Activated effector memory CD4-positive, alpha-beta T cell treated with Interleukin-2 at 50 U/mL for 16 hours (primary cell): ENCODE data around the gene ANKS6.

Experiments used
- DNase-seq: peaks from one replicate; pipeline ENCODE4 v3.0.0-alpha.2; 2020

Gene ANKS6

GRCh38 chr9:98790842-98791607, 5.3 kb downstream of the ANKS6 start:
- DNase-seq: peak; percentile 42

DNA sequence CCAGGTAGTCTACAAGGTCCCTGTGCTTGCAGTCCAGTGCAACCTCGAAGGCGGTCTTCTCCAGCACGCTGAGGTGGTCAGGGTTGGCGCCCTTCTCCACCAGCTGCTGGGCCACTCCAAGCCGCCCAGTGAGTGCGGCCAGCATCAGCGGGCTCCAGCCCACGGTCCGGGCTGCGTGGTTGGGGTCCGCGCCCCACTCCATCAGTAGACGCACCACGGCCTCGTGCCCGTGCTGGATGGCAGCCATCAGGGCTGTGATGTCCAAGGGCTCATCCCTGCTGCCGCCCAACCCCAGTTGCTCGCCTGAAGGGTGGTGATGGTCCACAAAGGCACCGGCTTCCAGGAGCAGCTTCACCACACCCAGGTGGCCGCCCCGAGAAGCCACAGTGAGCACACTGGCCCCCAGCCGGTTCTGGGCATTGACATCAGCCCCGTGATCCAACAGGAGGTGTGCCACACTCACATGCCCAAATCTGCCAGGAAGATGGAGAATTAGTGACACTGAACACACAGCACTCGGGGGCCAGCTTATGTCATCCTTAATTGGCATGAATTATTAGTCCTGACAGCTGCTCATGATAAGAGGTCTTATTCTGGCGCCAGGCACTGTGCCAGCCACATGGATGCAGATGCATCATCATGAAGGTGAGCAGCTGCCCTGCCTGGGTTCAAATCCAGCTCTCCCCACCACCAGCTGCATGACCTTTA, 6.1 kb downstream of the ANKS6 start:
- DNase-seq: no peak

DNA sequence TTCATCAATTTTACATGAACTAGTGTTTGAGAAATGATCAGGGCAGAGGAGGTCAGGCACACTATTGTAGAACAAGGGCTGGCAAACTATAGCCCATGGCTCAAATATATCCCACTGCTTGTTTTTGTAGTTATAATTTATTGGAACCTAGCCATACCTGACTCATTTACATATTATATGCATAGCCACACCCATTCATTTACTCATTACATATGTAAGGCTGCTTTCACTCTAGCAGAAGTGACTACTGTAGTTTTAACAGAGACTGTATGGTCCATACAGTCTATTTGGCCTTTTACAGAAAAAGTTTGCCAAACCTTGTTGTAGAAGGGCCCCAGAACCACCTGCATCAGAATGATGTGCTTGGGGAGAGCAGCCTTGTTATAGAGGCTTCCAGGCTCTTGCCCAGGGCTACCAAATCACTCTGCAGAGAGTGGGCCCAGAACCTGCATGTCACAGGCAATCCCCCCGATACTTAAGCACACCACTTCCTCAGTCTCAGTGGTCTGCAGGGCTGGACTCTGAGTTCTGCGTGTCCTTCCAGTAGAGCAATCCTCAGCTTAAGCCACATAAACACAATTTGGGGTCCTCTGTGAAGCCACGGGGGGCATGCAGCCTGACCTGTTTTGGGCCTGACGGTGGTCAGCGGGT, 6.7 kb downstream of the ANKS6 start:
- no peak for DNase-seq

DNA sequence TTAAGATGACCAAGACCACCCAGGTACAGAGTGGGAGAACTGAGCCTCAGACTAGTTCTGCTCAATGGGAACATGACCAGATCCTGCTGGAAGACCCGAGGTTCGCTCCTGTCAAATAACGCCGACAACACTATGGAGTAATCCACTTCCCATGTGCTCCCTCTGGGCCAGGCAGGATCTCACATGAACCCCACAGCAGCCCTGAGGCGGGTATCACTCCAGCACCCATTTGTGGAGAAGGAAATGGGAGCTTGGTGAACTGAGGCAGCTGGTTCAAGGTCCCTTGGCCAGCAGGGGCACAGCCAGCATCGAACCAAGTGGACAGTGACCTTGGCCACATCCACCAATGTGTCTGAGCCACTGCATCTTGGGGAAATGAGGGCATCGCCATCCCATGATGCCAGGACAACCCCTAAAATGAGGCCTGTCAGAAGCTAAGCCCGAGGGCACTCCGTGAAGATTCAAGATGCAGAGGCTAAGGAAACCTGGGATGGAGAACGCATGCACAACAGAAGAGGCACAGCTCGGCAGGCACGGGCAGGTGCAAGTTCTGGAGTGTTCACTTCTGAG, 8.5 kb downstream of the ANKS6 start:
- DNase-seq: no peak

DNA sequence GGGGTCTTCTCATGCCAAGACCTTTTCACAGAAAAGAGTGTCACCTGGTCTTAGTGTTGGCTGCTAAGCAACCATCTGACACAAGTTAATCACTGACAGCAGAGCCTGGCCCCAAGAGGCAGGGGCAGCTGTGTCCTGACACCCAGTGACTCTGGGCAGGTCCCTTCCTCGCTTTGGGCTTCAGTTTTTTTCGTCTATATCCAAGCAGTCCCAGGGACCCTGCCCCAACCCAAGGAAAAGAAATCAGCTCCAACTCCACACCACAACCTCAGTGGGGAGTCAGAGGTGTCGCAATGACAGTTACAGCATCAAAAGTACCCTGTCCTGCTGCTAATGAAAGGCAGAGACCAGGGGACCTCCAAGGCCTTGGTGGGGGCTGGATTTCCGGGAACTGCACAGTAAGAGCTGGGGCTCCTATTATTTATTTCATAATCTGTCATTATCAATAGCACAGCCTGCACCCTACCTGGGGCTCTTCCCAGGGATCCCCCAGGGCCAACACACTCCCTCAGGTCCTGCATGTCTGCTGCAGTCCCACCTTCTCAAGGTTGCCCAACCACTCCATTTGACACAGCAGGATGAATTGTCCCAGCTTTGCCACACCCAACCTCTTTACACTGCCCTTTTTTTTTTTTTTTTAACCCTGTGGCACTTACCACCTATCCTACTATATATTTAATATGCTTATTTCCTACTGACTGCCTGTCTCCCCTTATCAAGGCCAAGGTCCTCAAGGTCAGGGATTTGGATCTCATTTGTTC, 9.4 kb downstream of the ANKS6 start:
- no peak for DNase-seq

DNA sequence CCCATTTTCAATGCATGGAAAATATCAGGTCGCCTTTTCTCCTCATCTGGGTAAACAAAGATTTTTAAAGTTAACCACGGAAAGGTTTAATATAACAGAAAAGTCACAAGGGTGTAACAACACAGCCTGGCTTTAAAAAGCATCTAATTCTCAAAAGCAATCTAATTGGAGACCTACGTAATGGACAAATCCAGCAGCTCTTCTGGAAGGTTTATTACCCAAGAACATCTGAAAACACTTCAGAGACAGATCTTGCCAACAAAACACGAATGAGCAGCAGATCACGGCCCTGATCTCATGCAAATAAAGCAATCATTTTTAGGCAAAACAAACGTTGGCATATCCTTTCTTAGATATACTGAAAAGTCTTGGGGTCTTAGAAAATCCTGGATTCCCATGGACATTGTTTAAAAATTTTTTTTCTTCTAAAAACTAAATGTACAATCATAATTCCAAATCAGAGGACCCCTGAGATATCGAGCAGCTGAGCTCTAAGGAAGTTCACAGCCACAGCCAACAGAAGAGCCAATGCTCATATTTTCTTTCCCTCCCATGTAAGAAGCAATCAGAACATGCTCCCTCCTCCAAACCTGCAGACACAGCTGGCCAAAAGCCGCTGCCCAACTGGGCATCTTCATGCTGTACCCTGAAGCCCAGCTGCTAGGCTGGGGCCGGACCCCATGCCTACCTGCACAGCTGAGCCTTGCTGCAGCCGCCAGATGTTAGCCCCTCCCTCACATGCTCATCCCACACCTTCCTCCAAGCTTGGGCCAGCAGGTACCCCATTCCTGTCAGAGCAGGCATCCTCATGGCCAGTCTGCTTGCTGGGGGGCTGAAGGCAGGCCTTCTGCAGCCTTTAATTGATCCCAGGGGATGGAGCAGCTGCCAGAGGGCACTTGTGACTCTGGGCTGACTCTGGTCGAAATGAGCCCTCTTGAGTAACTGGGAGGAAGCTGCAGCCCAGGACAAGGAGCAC, 11.2 kb downstream of the ANKS6 start:
- no peak for DNase-seq

DNA sequence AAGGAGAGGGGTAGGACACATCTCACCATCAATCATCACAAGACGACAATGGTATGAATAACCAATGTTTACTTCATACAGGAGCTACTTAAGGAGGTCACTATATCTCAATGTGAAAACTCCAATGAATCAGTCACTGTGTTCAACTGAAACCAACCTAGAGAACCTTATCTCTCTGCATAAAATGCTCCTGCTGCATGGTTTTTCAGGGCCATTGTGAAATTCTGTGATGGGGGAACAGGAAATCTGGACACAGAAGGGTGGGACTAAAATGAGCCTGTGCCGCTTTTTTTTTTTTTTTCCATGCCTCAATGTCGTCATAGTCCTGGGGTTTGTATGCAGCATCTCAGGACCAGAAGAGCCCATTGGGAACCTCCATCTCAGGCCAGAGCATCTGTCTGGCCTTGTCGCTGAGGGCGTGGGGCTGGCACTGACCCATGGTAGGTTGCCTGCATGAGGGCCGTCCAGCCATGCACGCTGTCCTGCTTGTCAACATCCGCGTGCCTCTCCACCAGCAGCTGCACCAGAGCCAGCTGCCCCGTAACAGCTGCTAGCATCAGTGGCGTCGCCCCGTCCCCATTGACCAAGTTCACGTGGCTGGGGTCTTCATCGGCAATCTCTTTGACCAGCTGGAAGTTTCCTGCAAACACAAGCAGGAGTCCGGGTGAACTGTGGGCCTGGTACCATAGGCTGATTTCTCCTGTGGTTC, 12.7 kb downstream of the ANKS6 start:
- no peak for DNase-seq

DNA sequence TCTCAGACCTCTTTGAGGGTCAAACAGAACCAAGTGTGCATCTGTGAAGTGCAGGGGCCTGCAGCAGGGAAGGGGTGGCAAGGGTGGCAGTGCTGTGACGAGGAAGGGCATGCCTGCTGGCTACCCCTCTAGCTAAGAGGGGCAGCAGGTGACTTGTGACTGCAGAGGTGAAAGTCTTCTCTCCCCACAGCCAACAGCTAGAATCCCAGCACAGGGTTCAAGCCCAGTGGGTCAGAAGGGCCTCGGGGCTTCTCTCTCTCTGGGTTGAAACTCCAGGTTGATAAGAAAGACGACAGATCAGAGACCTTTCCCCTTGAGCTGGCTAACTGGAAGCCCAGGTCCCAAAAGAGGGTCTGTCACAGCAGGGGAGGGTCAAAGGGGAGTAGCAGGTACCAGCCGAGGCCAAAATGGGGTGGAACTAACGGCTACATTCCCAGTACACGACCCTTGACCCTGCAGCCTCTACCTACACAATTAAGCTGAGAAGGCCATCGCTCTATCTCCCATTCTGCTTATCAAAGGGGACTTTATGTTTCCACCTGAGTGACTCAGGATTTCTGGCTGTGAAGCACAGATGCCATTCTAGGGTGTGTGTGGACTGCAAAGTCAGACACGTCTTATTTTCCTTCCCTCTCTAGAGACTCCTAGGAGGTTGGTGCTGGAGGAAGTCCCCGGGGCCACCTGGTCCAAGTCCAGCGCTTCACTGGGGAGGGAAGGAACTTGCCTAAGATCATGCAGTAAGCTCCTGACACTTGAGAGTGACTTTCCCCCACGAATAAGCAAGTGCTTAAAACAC, 14.6 kb downstream of the ANKS6 start:
- DNase-seq: no peak

DNA sequence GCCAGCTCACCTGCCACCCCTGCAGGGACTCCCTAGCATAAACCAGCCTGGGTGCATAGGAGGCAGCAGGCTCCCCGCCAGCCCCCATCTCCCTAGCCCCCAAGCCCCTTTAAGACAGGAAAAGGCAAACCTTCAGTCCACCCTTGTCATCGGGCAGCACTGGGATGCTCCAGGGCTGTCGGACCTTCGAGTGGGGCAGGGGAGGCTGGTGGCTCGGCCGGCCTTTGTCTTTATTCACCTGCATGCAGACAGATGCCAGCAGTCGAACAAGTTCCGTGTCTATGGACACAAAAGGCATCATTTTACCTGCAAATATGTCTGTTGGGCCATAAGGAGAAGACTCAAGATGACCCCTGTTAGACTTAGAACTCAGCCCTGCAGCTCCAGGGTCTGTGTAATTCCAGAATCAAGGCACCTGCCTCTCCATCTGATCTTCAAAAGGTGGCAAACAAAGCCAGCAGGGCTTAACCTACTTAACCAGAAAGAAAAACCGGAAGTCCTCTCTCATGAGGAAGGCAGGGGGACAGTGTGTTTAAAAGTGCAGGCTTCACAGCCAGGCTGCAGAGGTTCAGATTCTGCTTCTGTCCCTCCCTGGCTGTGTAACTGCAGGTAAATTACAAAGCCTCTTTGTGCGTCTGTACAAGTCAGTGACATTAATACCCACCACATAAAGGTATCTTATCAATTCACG, 16.2 kb downstream of the ANKS6 start:
- DNase-seq: no peak

DNA sequence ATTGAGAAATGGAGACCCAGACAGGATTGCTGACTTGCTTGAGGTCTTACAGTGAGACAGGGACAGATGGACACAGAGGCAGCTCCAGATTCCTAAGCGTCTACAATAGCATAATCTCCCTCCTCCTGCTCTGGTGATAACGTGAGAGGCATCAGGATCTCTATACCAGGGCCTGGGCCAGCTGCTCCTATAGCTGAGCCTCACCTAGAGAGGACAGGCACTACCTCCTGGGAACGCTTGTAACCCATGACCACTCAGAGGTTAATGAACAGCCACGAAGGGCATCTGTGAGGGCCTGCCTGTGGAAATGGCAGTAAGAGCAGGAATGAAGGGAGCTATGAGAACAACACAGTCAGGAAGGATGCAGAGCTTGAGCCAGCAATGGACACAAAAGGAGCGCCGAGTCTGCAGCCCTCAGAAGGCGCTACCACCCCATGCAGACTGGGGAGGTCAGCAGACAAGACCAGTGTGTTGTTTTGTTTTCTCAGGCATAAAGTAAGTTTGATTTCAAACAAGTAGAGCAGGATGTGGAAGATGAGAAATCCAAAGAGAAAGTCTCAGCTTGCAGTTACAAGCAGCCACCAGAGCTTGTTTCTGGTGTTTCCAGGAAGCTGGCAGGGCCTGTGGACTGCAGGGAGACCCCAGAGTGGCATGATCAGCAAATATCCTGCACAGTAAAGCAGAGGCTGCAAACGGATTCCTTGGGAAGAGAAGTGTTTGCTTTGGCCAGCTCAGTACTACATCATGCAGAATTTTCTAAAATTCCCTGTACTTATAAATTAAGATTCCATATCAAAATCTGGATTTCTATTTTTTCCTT, 17.4 kb downstream of the ANKS6 start:
- DNase-seq: no peak

DNA sequence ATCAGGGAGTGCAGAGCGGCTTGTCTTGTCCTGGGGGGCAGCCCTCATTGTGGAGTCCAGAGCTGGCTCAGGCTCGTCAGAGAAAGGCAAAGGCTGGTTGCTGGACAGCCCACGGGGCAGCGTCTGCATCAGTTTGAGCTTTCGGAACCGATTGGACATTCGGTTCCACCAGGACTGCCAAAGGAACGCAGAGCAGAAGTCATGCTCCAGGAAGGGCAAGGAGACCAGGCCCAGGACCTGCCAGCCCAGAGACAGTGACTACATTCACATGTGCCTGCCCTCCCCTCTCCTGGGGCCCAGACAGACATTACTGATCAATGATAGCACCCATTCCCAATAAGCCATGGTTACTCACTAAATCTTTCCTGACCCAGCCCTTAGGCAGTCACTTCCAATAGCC, 18.1 kb downstream of the ANKS6 start:
- no peak for DNase-seq

- no peak for DNase-seq
These were observed 18.7 kb downstream of the ANKS6 start for GRCh38 chr9:98777618-98778017.

GRCh38 chr9:98775831-98776441, 20.4 kb downstream of the ANKS6 start:
- no peak for DNase-seq

- DNase-seq: no peak
These were observed 21.6 kb downstream of the ANKS6 start for GRCh38 chr9:98774746-98775145.

- no peak for DNase-seq
These were observed 22.6 kb downstream of the ANKS6 start for GRCh38 chr9:98773721-98774120.

GRCh38 chr9:98772364-98773155, 23.8 kb downstream of the ANKS6 start:
- DNase-seq: no peak

GRCh38 chr9:98771209-98771874, 25.0 kb downstream of the ANKS6 start:
- no peak for DNase-seq
